Coronary artery (tissue), 2 donors: ENCODE data around the gene MGAT4B.
A peak's percentile ranks its signal among the peaks of the same experiment; 100 is the strongest.

Experiments
- DNase-seq: peaks from one replicate; pipeline ENCODE4 v3.0.0-alpha.2; 2017; ENCODE audit warnings: low spot score
- H3K27ac ChIP-seq, 2 donors: fragments of 200-600 bp; sonication (generic); one replicate each; pipeline ENCODE4 v1.5.1; 2016 to 2019
- H3K4me3 ChIP-seq: fragments of 200-600 bp; sonication (generic); 2 replicates; pipeline ENCODE4 v1.5.1; 2016; ENCODE audit warnings: mild to moderate bottlenecking, moderate library complexity
- CTCF ChIP-seq: fragments of 200-600 bp; sonication (generic); IDR thresholded peaks from one replicate; pipeline ENCODE4 v1.5.1; 2019; ENCODE audit warnings: antibody characterized with exemption

MGAT4B gene

GRCh38 chr5:179798144-179798770 lies 8.4 kb downstream of the MGAT4B start:
- no peak for TF ChIP-seq CTCF
- no peak overlapping the region for H3K27ac ChIP-seq
- DNase-seq = no peak
- H3K4me3 ChIP-seq = no peak overlapping the region

- TF ChIP-seq CTCF = no peak
- Histone ChIP-seq H3K27ac (no peak overlapping the region), H3K4me3 (no peak overlapping the region)
- no peak for DNase-seq
These were observed 8.9 kb downstream of the MGAT4B start for GRCh38 chr5:179797741-179798140.

- H3K27ac ChIP-seq = peak overlapping the region; percentile 71 to 89
- no peak for DNase-seq
- H3K4me3 ChIP-seq = peak overlapping the region; percentile 89
- no peak for TF ChIP-seq CTCF
These were observed 9.6 kb downstream of the MGAT4B start for GRCh38 chr5:179796877-179797608.

- Histone ChIP-seq H3K4me3 (peak overlapping the region; percentile 89), H3K27ac (peak overlapping the region; percentile 71 to 89)
- TF ChIP-seq CTCF = peak; percentile 70
- DNase-seq = no peak
These were observed 10.5 kb downstream of the MGAT4B start for GRCh38 chr5:179795863-179796833.

GRCh38 chr5:179795049-179795862 lies 11.4 kb downstream of the MGAT4B start:
- Histone ChIP-seq H3K4me3 (peak overlapping the region; percentile 89), H3K27ac (peak overlapping the region; percentile 71 to 89)
- no peak for TF ChIP-seq CTCF
- DNase-seq = no peak

GRCh38 chr5:179794575-179794974 lies 12.1 kb downstream of the MGAT4B start:
- TF ChIP-seq CTCF = no peak
- peak overlapping the region; percentile 89 for H3K4me3 ChIP-seq

More at GRCh38 chr5:179794575-179794974, 12.1 kb downstream of the MGAT4B start:
- DNase-seq = no peak
- peak overlapping the region in 1 of 2 donors; percentile 89 for H3K27ac ChIP-seq
